Measurements from ENCODE around the gene PBLD. TPM values are rescaled to one million over a fixed set of nuclear protein-coding genes. Genes with fewer than 3 reads are reported as not detected.

The PBLD gene
- total and polyA plus RNA-seq, 9 of the 15 experiments (the other 6 are each of a cell fraction or from before 2014, with no cell fraction given), result 1.2 to 4.3 (median 2.5) TPM

GRCh38 chr10:68253346-68253745 lies 79.4 kb downstream of the PBLD start (continued):
- TF ChIP-seq ZNF408 (CRISPR knock-in tag; IDR thresholded peaks at IDR 0.05; ENCODE audit: low read depth), result no peak
- TF ChIP-seq ELK1 (CRISPR knock-in tag; IDR thresholded peaks at IDR 0.05), result no peak

DNA sequence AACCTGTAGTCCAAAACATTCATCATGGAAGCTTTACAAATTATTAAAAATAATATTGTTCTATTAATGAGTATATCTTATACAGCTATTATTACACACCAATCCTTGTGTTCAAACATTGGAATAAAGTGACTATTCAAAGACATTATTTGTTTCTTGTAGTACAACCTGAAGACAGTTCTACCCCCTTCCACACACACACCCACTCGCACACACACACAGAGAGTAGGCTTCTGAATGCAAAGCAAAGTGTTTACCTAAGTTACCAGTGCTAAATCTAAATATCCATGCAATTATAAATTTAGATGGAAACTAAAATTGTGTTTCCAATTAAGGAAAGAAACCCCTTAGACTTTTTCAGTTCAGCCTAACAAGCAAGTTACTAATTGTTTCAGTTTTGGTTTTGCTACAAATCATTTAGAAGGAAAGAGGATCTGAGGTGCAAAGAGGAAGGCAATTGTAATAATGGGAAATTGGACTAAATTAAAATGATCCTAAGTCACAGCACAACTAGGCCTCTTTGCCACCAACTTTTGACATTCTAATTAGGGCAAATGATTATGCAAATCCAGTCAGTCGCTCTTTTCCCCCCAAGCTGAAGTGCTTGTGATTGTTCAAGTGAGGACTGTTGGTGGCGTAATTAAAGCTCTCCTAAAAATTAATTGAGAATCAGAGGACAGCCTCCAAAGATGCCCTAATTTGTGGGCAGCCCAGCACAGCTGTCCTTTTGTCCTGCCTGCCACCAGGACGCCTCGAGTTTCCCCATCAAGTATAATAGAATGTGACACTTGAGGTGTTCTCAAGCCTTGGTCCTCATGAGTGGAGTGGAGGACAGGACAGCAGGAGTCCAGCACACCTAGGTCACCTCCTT lies 80.9 kb downstream of the PBLD start:
- Histone ChIP-seq H3K4me2 (ENCODE audit: insufficient read depth, low read length) (no peak overlapping the region), H3K4me3 (no peak overlapping the region), H4K20me1 (replicated peaks; ENCODE audit: control insufficient read depth, insufficient read depth, low read length) (no peaks in the 10 kb centered on the region), H3K27ac (ENCODE audit: extremely low read depth, low read depth, low read length) (no peak overlapping the region), H2AFZ (ENCODE audit: low read depth, low read length) (no peak overlapping the region), H3K9me3 (replicated peaks; ENCODE audit: control insufficient read depth, insufficient read depth, low read depth, low read length) (no peaks in the 10 kb centered on the region), H3K9me1 (ENCODE audit: control insufficient read depth, insufficient read depth, low read length) (no peaks in the 10 kb centered on the region), H3K79me2 (ENCODE audit: control insufficient read depth, insufficient read depth, low read length) (no peaks in the 10 kb centered on the region), H3K36me3 (ENCODE audit: control insufficient read depth, insufficient read depth, low read length) (no peaks in the 10 kb centered on the region), H3K9ac (ENCODE audit: insufficient read depth in 1 of 2, low read depth in 2 of 2, low read length in 2 of 2) (no peak overlapping the region), H3K4me1 (replicated peaks in 1 of 2; ENCODE audit: control insufficient read depth in 2 of 2, insufficient read depth in 2 of 2, low read length in 2 of 2) (no peaks in the 10 kb centered on the region), H3K27me3 (ENCODE audit: control insufficient read depth in 2 of 2, insufficient read depth in 2 of 2, low read length in 2 of 2) (peaks cover 47 to 48% of the 10 kb centered on the region in 2 experiments)
- CTCF ChIA-PET (ENCODE audit: low intra/inter-chr PET ratio), result no interaction called here
- TF ChIP-seq FOXK1 (CRISPR knock-in tag; IDR thresholded peaks at IDR 0.05; ENCODE audit: borderline replicate concordance) (no peak), ZNF24 (IDR thresholded peaks at IDR 0.05) (no peak), FUS (optimal IDR thresholded peaks at IDR 0.05; ENCODE audit: low read depth, low read length) (no peak), SRSF7 (optimal IDR thresholded peaks at IDR 0.05; ENCODE audit: low read depth, low read length) (no peak), MAFF (IDR thresholded peaks at IDR 0.05; ENCODE audit: low read length) (no peak), PCBP1 (IDR thresholded peaks at IDR 0.05; ENCODE audit: low read depth, low read length, poor library complexity, severe bottlenecking) (no peak), RCOR1 (IDR thresholded peaks at IDR 0.05; ENCODE audit: borderline replicate concordance in 1 of 2, low read depth in 2 of 2, low read length in 2 of 2) (no peak)
- FAIRE-seq (no peak), DNase-seq (ENCODE audit: extremely low read depth in 1 of 4, low spot score in 3 of 4) (no peak), ATAC-seq (no peak)
- BruUV-seq (replicated peaks), result no TSS peak
- in situ Hi-C loops (cut with MboI), result no loop called here
- intact Hi-C loops (cut with micrococcal nuclease), result no loop called here
- POLR2A ChIA-PET, result interaction anchor here (1.5 to 1.6 kb wide), 2 partner anchors 19 to 80 kb away, joined by 3 to 4 read pairs; partner anchors contain the start of genes HNRNPH3 and PBLD
- WGBS (ENCODE audit: insufficient coverage, low coverage, missing lambda C conversion rate), result 0% methylated on average over 5 of the region's 5 CpGs
